C4-2B (cell line): ENCODE results near the gene ZNF578.

ENCODE experiments used
- H3K27ac ChIP-seq: fragments of 450-650 bp; 2 replicates; pipeline ENCODE4 v1.5.1; 2017
- ZFX ChIP-seq: fragments of 450-650 bp; IDR thresholded peaks from 2 replicates; pipeline ENCODE4 v1.6.1; 2017
- TF ChIP-seq, protein P1 (sequence below): fragments of 450-650 bp; conservative IDR thresholded peaks from 2 replicates; pipeline ENCODE4 v1.5.1; 2017; ENCODE audit warnings: mild to moderate bottlenecking

The ZNF578 gene

DNA sequence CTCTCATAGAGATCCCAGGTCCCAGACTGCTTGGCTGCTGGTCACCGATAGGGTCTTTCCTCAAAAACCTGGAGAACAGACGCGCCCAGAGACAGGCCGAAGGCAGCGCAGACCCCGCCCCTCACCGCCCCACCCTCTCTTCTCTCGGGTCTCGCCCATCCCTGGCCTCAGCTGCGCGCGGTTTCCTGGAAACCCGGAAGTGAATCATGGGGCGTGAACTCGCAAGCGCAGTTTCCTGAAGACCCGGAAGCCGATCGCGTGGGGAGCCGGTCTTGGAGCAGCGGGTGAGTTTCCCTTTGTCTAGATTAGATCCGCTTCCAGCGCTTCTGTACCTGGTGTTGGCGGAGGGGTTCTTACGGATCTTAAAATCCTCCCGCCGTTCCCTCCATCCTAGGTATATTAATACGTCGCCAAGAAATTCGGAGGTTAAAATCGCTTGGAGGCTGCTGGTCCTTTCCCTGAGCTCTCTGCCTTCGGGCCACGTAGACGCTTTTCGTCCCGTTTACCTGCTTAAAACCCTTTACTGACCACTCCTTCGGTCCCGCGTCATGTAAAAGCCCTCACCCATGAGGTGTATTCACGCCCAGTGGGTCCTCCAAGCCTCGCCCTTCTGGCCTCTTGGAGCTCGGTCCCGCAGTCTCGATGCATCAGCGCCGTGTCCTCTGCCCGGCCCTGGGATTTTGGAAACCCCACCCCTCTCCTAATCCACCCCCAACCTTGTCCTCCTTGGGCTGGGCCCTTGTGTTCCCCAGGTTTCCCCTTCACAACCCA is at the start of gene ZNF578:
Gene ZNF578 (plus strand): TSS at position 230 of the 771 bp plus-strand sequence. CDS start 48,293 bp downstream, outside the sequence.
- no peak within 1 kb of the TSS; the same call in 1 of the 2 replicates for H3K27ac ChIP-seq
- TF ChIP-seq, protein P1, sequence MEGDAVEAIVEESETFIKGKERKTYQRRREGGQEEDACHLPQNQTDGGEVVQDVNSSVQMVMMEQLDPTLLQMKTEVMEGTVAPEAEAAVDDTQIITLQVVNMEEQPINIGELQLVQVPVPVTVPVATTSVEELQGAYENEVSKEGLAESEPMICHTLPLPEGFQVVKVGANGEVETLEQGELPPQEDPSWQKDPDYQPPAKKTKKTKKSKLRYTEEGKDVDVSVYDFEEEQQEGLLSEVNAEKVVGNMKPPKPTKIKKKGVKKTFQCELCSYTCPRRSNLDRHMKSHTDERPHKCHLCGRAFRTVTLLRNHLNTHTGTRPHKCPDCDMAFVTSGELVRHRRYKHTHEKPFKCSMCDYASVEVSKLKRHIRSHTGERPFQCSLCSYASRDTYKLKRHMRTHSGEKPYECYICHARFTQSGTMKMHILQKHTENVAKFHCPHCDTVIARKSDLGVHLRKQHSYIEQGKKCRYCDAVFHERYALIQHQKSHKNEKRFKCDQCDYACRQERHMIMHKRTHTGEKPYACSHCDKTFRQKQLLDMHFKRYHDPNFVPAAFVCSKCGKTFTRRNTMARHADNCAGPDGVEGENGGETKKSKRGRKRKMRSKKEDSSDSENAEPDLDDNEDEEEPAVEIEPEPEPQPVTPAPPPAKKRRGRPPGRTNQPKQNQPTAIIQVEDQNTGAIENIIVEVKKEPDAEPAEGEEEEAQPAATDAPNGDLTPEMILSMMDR: no peak
- no peak for TF ChIP-seq ZFX

DNA sequence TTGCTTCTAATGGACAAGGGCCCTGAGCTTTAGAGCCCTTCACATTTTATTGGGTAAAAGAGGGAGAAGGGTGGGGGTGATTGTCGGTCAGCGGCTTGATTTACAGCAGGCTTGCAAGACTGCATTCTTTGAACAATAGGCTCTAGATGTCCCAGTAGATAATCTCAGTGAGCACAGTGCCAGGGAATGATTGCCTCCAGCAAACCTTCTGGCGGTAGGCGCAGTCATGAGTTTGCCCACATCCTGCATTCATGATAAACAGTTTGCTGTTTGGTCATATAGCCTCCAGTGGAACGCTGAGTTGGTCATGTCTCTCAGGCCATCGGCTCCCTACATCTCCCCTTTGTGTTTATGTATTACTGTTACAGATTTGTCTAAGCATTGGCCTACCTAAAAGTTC is 43.1 kb upstream of the ZNF578 start:
- H3K27ac ChIP-seq: no peak overlapping the region
- TF ChIP-seq, protein P1: no peak
- no peak for TF ChIP-seq ZFX

DNA sequence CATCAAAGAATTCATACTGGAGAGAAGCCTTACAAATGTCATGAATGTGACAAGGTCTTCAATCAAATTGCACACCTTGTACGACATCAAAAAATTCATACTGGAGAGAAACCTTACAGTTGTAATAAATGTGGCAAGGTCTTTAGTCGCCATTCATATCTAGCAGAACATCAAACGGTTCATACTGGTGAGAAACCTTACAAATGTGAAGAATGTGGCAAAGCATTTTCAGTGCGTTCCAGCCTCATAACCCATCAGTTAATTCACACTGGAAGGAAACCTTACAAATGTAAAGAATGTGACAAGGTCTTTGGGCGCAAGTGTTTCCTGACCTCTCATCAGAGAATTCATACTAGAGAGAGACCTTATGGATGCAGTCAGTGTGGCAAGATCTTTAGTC is 37.6 kb upstream of the ZNF578 start:
- no peak overlapping the region for H3K27ac ChIP-seq
- TF ChIP-seq, protein P1: no peak
- no peak for TF ChIP-seq ZFX

DNA sequence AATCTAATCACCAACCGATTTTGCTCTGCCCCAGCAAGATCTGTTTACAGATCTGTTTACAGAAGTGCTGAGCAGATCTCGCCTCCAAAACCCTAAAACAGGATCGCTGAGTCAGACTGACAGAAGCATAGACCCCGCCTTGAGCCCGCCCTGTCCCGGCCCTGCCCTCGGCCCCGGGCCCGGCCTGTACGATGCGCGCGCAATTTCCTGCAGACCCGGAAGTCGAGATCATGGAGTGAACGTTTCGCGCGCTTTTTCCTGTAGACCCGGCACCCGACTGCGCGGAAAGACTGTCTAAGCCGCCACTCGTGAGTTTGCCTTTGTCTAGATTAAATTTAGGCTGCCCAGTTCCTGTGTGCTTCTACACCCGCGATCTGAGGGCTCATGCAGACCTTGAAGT is 24.4 kb upstream of the ZNF578 start, which contains the start of gene ZNF534:
Gene ZNF534 (plus strand): TSS at position 212 of the 400 bp plus-strand sequence. CDS start 2,327 bp downstream, outside the sequence.
- TF ChIP-seq ZFX: no peak
- TF ChIP-seq, protein P1: no peak
- H3K27ac ChIP-seq: no peak within 1 kb of the TSS

DNA sequence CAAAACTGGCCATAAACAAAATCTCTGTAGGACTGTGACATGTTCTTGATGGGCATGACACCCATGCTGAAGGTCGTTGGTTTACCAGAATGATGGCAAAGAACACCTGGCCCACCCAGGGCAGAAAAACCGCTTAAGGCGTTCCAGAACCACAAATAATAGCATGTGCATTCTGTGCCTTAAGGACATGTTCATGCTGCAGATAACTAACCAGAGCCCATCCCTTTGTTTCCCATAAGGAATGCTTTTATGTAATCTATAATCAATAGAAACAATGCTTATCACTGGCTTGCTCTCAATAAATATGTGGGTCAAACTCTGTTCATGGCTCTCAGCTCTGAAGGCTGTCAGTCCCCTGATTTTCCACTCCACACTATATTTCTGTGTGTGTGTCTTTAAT is 11.2 kb upstream of the ZNF578 start:
- no peak for TF ChIP-seq ZFX
- TF ChIP-seq, protein P1: no peak
- H3K27ac ChIP-seq: no peak overlapping the region

DNA sequence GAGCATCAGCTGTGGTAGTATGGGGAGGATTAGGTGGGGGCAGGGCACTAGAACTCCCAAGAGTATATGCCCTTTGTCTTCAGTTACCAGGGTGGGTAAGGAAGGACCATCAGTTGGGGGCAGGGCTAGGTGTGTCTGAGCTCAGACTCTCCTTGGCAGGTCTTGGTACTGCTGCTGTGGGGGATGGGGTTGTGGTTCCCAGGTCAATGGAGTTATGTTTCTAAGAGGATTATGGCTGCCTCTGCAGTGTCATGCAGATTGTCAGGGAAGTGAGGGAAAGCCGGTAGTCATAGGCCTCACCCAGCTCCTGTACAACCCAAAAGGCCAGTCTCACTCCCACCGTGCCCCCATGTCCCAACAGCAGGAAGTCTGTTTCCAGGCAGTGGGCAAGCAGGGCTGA is 8.8 kb upstream of the ZNF578 start:
- TF ChIP-seq ZFX: no peak
- TF ChIP-seq, protein P1: no peak

DNA sequence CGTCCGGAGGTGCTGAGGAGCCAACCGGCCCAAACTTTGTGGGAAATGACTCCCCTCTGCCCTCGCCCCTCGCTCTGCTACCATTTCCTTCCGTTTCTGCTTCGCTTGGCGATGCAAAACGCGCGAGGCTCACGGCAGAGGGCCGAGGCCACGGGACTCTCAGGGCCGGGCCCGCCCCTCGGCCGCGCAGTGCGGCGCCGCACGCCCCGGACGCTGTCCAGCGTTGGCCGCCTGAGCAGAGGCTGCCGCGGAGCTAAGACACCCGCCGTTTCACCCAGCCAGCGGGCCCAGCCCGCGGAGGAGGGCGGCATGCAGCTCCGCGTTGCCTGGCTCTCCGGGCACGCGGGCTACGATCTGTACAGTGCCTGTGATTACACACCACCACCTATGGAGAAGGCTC is 2.1 kb upstream of the ZNF578 start:
- H3K27ac ChIP-seq: no peak overlapping the region
- TF ChIP-seq, protein P1: no peak
- no peak for TF ChIP-seq ZFX

More for the DNA sequence above, 8.8 kb upstream of the ZNF578 start:
- H3K27ac ChIP-seq: no peak overlapping the region
